C1 segment of cervical spinal cord (tissue), 14 donors: Measurements from ENCODE around the gene DCTN4.
A peak's percentile ranks its signal among the peaks of the same experiment; 100 is the strongest.

Experiments
- DNase-seq, 14 donors: peaks; one replicate each; lab custom pipeline; 2025; lab: John Stamatoyannopoulos, UW

The DCTN4 gene

GRCh38 chr5:150670948-150671310, 87.9 kb downstream of the DCTN4 start:
- no peak for DNase-seq

DNA sequence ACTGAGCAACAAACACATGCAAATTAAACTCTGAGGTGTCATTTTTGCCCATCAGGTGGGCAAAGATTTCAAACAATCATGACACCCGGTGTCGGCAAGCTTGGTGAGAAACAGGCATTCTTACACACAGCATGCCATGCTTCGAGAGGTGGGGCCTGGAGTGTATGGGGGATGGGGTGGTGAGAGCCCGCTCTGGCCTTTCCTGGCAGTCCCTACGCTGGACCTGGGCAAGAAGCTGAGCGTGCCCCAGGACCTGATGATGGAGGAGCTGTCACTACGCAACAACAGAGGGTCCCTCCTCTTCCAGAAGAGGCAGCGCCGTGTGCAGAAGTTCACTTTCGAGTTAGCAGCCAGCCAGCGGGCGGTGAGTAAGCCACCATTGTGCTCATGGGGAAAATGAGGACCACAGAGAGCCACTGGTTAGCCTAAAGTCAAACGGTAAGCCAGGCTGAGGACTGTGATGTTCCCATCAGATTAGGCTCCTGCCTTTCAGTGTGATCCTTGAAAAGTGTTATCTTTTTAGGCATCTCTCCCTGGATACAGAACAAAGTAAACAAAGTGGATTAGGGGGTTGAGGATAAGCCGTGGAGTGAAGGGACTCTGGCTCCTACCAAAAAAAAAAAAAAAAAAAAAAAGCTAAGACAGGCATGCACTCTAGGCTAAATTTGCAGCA, 88.4 kb downstream of the DCTN4 start:
- peak in 1 of 14 donors; percentile 37 for DNase-seq

DNA sequence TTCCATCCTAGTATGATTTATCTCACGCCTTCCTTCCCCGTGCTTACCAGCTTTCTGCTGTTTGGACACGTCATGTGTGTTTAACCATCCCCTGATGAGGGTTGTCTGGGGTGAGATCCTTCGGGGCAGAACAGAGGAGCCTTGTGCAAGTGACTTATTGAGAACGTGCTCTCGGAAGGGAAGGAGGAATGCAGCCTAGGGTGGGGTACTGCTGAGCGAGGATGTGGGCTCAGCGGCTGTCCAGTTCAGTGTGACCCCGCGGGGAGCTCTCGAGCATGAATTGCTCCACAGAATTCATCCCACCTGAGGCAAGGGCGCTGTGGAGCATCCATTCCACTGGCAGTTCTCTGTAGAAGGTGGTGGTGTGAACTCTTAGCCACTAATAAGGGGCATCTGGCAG, 93.8 kb downstream of the DCTN4 start:
- DNase-seq: no peak

DNA sequence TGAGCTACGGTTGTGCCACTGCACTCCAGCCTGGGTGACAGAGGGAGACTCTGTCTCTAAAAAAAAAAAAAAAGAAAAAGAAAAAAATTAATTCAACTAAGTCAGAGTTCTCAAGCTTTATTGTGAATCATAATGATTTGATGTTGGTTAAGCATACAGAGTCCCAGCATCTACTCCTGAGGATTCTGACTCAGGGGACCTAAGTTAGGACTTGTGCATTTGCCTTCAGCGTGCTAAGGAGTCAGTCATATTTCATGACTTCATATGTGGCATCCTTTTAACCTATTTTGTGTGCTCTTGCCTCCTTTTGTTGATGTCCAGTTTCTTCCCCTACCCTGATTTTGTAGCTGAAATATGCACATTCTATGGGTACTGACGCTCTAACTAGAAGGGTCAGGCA, 94.9 kb downstream of the DCTN4 start:
- no peak for DNase-seq

GRCh38 chr5:150662731-150663516, 95.9 kb downstream of the DCTN4 start:
- no peak for DNase-seq

- no peak for DNase-seq
These were observed 96.8 kb downstream of the DCTN4 start for GRCh38 chr5:150661821-150662596.

- DNase-seq: no peak
These were observed 97.7 kb downstream of the DCTN4 start, which contains the start of gene MYOZ3 for GRCh38 chr5:150661086-150661485. Gene MYOZ3, plus strand, starts transcription at chr5:150661251. Its CDS starts 1,691 bp downstream, at chr5:150662942.

DNA sequence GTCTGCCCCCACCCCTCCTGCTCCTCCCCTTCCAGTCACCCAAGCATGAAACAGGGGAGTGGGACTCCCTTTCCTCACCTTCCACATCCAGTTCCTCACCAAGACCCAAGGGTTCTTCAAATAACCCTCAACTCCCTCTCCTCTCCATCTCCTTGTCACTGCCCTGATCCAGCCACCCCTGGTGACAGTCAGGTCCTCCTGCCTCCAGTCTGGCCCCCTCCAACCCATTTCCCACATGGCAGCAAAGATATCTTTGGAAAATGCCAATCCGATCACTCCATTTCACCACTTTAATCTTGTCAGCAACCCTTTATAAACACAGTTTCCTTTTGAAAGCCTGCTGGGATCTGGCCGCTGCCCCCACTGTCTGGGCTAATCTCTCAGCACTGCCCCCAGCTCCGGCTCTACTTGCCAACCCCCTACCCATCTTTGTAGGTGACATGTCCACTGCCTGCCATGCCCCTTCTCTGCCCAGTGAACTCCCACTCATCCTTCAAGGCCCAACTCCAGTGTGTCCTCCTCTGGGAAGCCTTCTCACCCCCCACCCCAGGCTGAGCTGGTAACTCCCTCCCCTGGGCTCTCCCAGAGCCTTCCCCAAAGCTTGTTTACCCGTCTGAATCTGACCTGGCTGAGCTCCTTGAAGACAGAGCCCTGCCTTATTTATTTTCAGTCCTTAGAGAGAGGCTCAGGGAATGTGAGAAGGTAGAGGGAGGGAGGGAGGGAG, 98.5 kb downstream of the DCTN4 start:
- no peak for DNase-seq

GRCh38 chr5:150659360-150660107, 99.3 kb downstream of the DCTN4 start:
- DNase-seq: no peak

DNA sequence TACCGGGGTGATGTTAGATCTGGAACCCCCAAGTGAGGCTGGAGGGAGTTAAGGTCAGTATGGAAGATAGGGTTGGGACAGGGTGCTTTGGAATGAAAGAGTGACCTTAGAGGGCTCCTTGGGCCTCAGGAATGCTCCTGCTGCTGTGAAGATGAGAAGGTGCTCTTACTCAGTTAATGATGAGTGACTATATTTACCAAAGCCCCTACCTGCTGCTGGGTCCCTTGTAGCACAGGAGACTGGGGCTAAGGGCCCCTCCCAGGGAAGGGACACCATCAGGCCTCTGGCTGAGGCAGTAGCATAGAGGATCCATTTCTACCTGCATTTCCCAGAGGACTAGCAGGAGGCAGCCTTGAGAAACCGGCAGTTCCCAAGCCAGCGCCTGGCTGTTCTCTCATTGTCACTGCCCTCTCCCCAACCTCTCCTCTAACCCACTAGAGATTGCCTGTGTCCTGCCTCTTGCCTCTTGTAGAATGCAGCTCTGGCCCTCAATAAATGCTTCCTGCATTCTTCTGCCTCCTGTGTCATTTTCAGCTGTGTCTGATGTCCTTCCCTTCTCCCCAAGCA, 100.0 kb downstream of the DCTN4 start:
- no peak for DNase-seq
